Activated CD8-positive, alpha-beta memory T cell treated with anti-CD3 and anti-CD28 coated beads, Interleukin-2, amount 50 U/mL, for 48 hours (primary cell): Measurements from ENCODE around the gene TSPAN5.
"Not testable (repeated sequence)": the region's sequence is repeated elsewhere in the genome, so short reads cannot be mapped to it uniquely, and the experiment has no call there.

Experiments used
- DNase-seq: peaks from one replicate; pipeline ENCODE4 v3.0.0-alpha.2; 2020

TSPAN5 gene

GRCh38 chr4:98482847-98483806 lies 175.3 kb downstream of the TSPAN5 start:
- peak; percentile 71 for DNase-seq

GRCh38 chr4:98482503-98482846 lies 175.9 kb downstream of the TSPAN5 start:
- DNase-seq: no peak

- DNase-seq: no peak
These were observed 177.2 kb downstream of the TSPAN5 start for GRCh38 chr4:98481167-98481566.

GRCh38 chr4:98480535-98480934 lies 177.9 kb downstream of the TSPAN5 start:
- no peak for DNase-seq

DNA sequence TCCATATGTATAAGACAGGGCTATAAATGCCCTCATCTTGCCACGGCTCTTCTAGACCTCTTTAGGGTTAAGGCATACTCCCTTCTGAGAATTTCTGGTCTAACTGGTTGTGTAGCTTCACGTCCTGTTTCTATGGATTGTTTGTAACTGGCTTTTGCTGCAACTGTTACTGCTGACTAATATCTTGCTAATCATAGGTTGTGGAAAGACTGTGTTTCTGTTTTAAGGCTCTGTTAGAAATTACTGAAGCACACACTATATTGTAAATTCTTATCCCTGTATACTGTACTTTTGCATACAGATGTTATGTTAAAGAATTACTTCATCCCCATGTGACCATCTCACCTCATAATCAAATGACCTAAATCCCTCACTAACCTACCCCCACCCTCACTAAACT lies 178.8 kb downstream of the TSPAN5 start:
- DNase-seq: not testable (repeated sequence)

- no peak for DNase-seq
These were observed 181.5 kb downstream of the TSPAN5 start for GRCh38 chr4:98476891-98477290.

- DNase-seq: no peak
These were observed 184.0 kb downstream of the TSPAN5 start for GRCh38 chr4:98474408-98474844.

DNA sequence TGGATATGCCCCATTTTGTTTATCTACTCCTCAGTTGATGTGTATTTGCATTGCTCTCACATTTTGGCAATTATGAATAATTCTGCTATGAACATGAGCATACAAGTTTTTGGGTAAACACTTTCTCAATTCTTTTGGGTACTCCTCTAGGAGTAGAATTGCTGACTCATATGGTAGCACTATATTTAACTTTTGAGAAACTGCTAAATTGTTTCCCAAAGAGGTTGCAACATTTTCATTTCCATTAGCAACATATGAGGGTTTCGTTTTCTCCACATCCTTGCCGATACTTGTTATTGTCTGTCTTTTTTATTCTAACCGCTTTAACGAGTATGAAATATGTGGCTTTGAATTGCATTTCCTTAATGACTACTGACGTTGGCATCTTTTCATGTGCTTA lies 185.4 kb downstream of the TSPAN5 start:
- DNase-seq: no peak

- DNase-seq: no peak
These were observed 187.6 kb downstream of the TSPAN5 start for GRCh38 chr4:98470831-98471230.

DNA sequence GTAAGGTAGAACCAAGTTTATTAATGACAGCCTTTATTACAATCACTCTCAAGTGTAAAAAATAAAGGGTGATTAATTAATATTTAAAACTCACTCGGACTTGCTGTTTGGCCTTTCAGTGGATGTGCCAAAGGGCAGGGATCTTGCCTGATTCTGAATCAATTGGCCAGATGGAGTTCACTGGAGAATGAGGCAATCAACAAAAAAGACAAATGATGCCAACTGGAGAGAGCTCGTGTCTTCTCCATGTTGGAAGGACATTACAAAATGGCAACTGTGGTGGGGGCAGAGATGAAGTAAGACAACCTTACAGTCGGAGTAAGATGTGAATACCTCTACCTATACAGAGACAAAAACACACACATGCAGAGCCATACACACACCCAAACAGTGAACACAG lies 188.0 kb downstream of the TSPAN5 start:
- DNase-seq: no peak

DNA sequence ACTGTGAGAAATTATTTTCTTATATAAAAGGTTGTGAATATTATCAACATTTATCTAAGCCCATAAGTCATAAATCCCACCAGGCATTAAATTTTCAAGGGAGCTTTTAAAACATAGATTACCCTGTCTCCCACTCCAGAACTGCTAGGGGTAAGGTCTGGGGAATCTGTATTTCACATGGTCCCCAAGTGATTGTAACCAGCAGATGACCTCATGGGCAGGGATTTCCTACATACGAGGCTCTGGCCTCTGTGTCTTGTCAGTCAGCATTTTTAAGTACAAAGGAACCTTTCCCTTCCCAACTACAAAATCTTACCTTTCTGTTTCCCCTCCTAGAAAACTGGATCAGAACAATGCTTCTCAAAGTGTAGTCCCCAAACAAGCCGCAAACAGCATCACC lies 188.6 kb downstream of the TSPAN5 start:
- no peak for DNase-seq

- DNase-seq: no peak
These were observed 189.7 kb downstream of the TSPAN5 start for GRCh38 chr4:98468709-98469108.

- peak; percentile 75 for DNase-seq
These were observed 190.8 kb downstream of the TSPAN5 start for GRCh38 chr4:98467627-98468072.

DNA sequence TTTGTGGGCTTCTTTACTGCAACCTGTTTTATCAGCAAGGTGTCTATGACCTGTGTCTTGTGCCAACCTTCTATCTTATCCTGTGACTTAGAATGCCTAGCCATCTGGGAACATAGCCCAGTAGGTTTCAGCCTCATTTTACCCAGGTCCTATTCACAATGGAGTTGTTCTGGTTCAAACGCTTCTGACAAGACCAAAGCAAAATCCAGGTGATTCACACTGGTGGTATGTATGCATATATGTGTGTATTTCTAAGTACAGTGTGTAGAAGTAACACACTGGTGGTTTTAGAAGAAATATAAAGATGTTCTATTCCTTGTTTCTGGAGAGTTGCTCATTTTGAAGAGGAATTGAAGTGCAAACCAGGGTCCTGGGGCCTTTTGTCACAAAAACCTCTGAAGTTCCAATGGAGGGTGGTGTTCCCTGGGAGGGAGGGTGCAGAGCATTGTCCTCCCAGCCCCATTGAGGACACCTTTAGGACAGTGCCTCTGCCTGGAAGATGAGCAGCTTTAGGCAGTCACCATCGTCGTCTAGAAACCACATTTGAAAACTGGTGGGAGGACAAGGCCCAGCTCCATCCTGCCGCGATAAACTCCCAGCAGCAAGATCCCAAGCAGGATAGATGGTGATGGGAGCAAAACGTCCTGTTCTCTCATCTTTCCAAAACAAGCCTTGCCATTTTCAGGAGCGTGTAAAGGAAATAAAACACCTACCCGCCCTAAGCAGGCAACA lies 191.4 kb downstream of the TSPAN5 start:
- no peak for DNase-seq

- DNase-seq: no peak
These were observed 195.9 kb downstream of the TSPAN5 start for GRCh38 chr4:98462487-98462886.

GRCh38 chr4:98461121-98461865 lies 197.1 kb downstream of the TSPAN5 start:
- not testable (repeated sequence) for DNase-seq

- not testable (repeated sequence) for DNase-seq
These were observed 201.0 kb downstream of the TSPAN5 start for GRCh38 chr4:98457422-98457821.

DNA sequence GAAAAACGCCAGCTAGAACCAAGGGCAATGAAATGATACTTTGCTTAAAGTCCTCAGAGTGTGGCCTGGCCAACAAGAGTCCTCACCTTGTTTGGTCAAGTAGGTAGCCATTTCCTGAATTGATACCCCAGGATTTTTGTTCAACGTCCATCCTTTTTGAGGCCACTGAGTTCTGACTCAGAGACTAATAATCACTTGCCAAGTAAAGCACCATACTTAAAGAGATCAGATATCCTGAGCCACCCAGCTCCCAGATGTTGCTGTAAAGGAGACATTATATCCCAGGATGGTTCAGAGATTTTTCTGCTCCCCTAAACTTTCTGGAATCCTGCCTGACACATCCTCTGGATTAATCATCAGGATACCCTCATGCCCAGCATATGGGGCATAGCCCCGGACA lies 206.3 kb downstream of the TSPAN5 start:
- DNase-seq: no peak

DNA sequence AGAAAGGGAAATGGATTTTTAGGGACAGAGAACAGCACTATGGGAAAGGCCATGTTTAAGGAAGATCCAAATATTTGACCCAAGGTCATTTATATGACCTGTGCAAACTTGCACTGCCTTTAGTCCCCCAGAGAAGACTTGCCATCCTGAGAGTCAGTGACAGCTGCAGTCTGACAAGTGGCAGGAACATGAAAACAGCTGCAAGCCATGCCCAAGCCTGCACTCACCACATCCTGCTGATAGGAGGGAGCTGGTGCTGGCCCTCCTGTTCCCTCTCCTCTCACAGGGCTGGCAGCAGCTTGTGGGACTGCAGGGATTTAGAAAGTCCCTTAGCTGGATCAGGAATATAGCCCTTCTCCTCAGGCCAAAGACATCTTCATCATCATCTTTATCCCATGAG lies 209.5 kb downstream of the TSPAN5 start:
- no peak for DNase-seq

DNA sequence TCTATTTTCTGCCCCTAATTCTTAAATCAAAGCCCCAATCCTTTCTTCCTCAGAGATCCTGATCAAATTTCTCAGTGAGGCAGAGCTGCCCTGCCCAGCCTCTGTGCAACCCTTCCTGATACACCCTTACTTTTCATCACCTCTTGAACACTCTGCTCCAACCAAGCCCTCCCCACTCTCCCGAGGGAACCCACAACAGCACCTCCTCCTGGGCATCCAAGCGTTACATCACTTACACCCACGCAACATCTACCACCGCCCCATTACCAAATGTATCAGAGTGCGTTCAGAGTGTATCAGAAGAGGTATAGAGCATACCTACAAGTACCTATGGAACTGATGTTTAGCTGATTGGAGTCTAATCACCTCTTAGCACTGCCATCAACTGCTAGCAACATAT lies 210.8 kb downstream of the TSPAN5 start:
- DNase-seq: no peak

GRCh38 chr4:98446499-98447375 lies 211.7 kb downstream of the TSPAN5 start:
- peak; percentile 69 for DNase-seq

- DNase-seq: no peak
These were observed 214.0 kb downstream of the TSPAN5 start for GRCh38 chr4:98444371-98444770.
